KG1 (cell line): ENCODE results near the gene TAF11L2.
"Not testable (repeated sequence)": the region's sequence is repeated elsewhere in the genome, so short reads cannot be mapped to it uniquely, and the experiment has no call there.

ENCODE experiments used
- DNase-seq: peaks from one replicate; lab custom pipeline; 2025; lab: John Stamatoyannopoulos, UW

TAF11L2 gene

DNA sequence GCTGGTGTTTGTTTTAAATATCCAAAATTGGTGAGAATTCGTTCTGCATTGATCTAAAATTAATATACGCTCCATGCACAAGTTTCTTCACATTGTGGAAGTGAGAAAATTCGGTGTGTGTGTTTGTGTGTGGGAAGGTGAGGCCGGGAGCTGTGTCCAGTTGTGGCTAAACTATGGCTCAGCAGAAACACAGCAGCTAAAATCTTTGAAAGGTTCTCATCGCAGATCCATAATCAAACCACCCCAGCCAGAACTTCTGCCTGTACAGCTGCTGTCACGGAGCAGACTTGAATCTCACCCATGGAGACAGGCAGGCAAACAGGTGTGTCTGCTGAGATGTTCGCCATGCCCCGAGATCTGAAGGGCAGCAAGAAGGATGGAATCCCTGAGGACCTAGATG, at the start of gene TAF11L2:
Gene TAF11L2, plus strand, starts transcription at position 301 of the 400 bp plus-strand sequence.
- DNase-seq, result not testable (repeated sequence)

DNA sequence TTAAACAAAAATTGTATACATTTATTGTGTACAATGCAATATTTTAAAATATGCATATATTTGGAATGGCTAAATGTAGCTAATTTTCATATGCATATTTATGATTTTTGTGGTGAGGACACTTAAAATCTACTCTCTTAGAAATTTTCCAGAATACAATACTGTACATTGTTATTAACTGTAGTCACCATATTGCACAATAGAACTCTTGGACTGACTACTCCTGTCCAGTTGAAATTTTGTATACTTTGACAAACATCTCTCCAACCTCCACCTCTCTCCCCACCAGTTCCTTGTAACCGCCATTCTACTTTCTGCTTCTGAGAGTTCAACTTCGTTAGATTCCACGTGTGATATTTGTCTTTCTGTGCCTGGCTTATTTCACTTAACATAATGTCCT, 49.2 kb upstream of the TAF11L2 start:
- DNase-seq, result no peak

DNA sequence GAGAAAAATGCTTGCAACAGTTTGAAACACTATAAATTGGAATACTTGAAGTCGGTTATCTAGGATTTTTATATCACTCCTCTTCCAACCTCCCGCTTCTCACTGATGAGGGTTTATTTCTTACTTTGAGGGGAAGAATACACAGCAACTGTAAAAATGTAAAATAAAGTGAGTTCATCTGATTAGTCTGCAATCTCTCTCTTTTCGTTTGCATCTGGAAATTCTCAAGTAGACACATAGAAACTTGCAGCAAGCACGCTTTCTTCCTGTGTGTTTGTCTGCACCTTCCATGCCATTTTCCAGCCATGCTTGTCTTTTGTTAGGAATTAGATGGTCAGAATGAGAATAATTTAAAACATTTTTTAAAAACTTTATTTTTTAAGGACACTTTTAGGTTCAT, 45.1 kb upstream of the TAF11L2 start:
- no peak for DNase-seq

DNA sequence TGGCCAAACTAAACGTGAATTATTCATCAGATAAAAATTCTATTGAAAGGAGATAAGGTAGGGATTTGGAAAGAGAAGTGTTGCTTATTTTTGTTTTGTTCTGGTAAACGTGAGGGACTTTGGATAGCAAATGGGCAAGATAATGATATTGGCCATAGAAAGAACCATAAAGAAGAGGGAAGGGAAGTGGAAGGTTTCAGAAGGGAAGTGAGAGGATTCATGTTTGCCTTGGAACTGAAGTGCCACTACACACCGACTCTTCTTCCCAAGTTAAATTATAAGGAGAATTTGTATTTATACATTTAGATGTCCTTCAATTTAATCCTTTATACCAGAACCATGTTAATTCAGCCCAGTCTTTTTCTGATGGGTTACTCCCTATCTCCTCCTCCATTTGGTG, 42.1 kb upstream of the TAF11L2 start:
- DNase-seq, result no peak

DNA sequence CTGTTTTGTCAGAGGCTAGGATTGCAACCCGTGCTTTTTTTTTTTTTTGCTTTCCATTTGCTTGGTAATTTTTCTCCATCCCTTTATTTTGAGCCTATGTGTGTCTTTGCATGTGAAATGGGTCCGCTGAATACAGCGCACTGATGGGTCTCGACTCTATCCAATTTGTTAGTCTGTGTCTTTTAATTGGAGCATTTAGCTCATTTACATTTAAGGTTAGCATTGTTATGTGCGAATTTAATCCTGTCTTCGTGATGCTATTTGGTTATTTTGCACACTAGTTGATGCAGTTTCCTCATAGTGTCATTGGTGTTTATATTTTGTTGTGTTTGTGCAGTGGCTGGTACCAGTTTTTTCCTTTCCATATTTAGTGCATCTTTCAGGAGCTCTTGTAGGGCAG, 36.2 kb upstream of the TAF11L2 start:
- DNase-seq, result no peak

DNA sequence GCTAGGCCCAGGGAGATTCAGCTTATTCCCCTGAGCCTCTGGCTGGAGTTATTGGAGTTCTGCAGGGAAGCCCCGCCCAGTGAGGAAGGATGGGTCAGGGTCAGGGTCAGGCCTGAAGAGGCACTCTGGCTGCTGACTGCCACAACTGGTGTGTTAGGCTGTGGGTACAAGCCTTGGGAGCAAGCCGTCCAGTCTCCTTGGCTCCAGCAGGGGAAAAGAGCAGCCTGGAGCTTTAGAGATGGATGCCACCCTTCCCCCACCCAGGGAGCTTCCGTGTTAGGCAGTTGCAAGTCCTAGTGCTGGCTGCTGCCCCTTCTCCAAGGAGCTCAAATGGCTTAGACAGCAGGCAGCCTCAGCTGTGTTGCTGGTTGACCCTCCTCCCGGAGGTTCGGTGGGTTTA, 34.4 kb upstream of the TAF11L2 start:
- no peak for DNase-seq

DNA sequence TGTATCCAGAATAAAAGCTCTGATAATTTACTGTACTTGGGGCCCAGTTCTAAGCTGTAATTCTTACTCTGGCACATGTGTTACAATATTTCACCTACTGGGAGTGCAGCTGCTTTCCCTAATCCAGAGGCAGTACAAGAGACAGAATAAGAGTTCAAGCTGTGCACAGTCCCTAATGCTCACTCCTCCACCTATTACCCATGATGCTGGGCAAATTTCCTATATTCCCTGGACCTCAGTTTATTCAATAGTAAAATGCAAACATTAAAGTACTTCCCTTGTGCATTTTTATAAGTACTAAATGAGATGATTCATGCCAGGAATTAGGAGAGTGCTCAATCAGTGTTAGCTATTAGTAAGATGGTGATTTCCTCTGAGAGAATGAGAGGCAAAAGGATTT, 28.0 kb upstream of the TAF11L2 start:
- DNase-seq, result no peak

DNA sequence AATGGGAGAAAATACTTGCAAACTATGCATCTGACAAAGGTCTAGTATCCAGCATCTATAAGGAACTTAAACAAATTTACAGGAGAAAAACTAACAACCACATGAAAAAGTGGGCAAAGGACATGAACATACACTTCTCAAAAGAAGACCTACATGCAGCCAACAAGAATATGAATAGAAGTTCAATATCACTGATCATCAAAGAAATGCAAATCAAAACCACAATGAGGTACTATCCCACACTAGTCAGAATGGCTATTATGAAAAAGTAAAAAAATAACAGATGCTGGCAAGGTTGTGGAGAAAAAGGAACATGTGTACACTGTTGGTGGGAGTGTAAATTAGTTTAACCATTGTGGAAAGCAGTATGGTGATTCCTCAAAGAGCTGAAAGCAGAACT, 23.0 kb upstream of the TAF11L2 start:
- not testable (repeated sequence) for DNase-seq

DNA sequence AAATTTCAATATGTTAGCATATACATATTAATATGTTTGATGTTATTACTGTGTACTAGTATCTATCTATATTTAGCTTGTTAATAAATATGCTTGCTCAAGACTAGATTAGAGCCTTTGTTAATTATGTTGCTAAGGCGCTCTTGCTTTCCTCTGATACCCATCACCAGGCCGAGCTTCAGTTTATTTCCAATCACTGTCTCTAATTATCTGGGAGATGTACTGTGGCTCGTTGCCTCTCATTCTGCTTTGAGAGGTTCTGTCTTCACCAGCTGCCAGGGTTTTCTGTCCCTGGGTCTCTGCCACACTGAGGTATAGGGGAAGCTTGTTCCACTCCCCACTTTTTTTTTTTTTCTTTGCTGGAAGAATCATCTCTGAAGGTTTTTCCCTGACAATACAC, 21.0 kb upstream of the TAF11L2 start:
- DNase-seq, result no peak

DNA sequence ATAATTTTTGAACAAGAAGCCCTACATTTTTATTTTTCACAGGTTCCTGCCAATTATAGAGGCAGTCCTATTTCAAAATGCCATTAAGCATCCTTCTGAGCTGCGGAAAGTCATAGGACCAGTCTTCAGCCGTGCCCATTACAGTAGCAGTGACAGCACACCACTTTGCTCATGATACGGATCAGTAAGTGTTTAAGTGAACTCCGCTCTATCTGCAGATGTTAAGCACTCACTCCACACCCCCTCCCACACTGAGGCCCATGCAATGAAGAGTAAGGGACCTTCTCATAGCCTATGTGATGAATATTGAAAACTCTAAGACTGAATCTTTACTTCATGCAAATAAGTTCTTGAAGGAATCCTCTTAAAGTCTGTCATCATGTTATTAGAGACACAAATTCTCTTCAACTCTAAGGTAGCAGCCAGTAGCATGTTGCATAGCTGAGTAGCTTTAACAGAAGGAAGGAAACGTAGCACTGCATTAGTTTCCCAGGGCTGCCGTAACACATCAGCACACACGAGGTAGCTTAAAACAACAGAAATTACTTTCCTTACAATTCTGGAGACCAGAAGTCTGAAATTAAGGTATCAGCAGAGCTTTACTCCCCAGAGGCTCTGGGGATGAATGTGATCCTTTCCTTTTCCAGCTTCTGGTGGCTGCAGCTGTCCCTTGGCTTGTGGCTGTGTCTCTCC, 20.3 kb upstream of the TAF11L2 start:
- no peak for DNase-seq

DNA sequence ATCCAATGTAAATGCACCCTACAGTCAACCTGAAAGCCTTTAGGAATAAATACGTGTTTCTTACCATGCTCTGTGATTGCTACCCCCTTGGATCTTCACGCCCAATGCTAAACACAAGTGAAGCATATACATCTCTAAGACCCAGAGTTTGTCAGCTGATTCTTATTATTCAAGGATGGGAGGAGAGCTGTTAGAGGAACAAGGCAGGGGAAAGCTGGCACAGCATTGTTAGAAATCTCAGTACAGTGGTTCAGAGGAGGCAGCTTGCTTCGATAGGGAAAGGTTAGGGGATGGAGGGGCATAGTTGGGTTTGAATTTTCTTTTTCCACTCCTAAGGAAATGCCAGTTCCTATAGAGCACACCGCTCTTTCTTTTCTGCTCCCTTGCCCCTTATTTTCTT, 16.7 kb upstream of the TAF11L2 start:
- DNase-seq, result no peak

DNA sequence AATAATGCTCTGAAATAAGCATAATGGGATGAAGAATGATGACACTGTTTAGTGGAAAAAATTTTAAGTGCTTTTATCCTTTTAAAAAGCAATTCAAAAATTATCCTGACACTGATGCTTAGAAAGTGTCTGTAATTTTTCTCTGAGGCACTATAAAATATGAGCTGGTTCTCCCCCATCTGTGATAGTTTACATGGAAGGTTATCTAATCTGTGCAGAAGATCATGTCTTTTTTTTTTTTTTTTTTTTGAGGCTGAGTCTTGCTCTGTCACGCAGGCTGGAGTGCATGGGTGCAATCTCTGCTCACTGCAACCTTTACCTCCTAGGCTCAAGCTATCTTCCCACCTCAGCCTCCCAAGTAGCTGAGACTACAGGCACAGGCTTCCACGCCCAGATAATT, 15.2 kb upstream of the TAF11L2 start:
- no peak for DNase-seq

DNA sequence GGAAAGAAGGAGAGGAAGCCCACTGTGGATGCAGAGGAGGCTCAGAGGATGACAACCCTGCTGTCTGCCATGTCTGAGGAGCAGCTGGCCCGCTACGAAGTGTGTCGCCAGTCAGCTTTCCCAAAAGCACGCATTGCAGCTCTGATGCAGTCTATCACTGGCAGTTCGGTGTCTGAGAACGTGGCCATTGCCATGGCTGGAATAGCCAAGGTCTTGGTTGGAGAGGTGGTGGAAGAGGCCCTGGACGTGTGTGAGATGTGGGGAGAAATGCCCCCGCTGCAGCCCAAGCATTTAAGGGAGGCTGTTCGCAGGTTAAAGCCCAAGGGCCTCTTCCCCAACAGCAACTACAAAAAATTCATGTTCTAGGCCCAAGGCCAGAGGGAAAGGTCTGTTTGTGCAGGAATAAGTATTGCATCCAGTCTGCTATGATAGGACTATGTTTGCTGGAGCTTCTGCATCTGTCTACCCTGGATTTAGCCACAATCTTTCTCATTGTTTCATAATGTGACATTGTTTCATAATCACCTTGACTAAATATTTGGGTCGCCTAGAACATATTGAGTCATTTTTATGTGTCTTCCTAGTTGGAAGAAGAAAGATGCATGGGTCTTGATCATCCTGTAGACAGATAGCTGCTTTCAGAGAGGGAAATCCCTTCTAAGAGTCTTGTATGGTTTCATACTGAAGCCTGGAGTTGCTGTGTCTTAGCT, 11.4 kb upstream of the TAF11L2 start:
- not testable (repeated sequence) for DNase-seq

DNA sequence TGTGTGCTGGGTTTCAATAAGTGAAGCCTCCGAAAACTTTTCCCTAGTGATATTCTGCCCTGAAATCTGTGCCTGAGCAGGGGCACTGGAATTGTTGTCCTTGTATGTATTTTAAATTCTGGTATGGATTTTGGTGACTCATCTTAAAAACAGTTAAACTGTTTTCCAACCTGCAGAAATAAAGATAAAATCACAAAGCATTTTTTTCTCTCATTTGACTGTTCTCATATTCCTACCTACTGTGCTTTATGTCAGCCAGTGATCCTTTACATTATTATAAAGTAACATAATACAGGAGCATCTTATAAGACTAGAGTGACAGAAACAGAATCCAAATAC, 10.9 kb upstream of the TAF11L2 start:
- DNase-seq, result no peak

DNA sequence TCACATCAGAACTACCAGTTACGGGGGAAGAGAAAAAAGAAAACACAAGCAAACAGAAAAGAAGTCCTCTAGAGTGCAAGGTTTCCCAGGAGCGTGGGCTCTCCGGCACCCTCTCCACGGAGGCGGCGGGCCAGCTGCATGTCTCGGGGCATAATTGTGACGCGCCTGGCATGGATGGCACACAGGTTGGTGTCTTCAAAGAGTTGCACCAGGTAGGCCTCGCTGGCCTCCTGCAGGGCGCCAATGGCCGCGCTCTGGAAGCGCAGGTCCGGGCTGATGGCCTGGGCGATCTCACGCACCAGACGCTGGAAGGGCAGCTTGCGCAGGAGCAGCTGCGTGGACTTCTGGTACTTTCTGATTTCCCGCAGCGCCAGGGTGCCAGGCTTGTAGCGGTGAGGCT, 6.8 kb upstream of the TAF11L2 start:
- not testable (repeated sequence) for DNase-seq

DNA sequence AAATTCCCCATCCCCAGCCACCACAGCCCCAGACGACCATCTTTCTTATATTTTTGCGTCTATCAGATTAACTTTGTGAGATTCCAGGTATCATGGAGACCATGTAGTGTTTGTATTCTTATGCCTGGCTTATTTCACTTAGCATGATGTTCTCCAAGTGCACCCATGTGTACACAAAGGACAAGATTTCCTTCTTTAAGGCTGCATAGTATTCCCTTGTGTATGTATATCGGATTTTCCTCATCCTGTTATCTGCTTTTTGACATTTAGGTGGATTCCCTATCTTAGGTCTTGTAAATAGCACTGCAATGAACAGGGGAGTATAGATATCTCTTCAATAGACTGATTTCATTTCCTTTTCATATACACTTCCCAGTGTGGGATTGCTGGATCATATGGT, 5.3 kb upstream of the TAF11L2 start:
- DNase-seq, result no peak

DNA sequence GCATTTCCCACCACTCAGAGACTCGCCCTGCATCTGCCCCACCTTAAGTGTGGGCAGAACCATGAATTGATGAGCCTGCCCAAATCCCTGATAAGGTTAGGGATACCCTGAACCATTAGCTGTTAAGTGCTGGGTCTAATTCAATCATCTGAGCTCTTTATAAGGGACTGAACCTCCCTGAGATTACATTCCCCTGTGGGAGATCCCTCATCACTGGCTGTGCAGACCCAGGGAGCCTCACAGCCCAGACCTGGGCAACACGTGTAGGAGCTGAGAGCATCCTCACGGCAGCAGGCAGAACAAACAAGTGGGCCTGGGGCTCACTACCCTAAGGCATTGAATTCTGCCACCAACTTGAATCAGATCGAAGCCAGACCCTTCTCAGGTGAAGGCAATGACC, 585 bp upstream of the TAF11L2 start:
- DNase-seq, result no peak

DNA sequence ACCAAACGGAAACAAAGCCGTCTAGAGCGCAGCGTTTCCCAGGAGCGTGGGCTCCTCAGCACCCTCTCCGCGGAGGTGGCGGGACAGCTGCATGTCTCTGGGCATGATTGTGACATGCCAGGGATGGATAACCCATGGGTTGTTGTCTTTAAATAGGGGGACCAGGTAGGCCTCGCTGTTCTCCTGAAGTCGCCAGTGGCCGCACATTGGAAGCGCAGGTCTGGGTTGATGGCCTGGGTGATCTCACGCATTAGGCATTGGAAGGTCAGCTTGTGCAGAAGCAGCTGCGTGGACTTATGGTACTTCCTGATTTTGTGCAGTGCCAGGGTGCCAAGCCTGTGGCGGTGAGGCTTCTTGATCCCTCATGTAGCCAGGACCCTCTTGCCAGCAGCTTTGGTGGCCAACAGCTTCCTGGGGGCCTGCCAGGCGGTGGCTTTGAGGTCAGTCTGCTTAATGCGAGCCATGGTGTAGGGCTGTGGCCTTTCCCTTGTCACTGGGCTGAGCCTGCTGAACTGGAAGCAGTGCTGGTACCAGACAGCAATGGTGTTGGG, 13.8 kb downstream of the TAF11L2 start:
- DNase-seq, result no peak

DNA sequence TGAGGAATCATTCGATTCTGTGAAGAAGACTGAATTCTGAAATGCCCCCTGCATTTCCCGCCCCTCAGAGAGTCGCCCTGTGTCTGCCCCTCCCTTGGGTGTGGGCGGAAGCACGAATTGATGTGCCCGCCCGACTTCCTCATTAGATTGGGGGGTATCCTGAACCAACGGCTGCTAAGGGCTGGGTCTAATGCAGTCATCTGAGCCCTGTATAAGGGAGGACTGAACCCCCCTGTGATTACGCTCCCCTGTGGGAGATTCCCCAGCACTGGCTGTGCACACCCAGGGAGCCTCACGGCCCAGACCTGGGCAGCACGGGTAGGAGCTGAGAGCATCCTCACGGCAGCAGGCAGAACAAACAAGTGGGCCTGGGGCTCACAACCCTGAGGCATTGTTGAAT, 19.5 kb downstream of the TAF11L2 start:
- DNase-seq, result not testable (repeated sequence)

DNA sequence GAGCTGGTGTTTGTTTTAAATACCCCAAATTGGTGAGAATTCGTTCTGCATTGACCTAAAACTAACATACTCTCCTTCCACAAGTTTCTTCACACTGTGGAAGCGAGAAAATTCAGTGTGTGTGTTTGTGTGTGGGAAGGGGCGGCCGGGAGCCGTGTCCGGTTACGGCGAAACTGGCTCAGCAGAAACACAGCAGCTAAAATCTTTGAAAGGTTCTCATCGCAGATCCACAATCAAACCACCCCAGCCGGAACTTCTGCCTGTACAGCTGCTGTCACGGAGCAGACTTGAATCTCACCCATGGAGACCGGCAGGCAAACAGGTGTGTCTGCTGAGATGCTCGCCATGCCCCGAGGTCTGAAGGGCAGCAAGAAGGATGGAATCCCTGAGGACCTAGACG, 20.0 kb downstream of the TAF11L2 start, which contains the start of gene TAF11L3:
Gene TAF11L3, plus strand, starts transcription at position 301 of the 400 bp plus-strand sequence.
- not testable (repeated sequence) for DNase-seq

DNA sequence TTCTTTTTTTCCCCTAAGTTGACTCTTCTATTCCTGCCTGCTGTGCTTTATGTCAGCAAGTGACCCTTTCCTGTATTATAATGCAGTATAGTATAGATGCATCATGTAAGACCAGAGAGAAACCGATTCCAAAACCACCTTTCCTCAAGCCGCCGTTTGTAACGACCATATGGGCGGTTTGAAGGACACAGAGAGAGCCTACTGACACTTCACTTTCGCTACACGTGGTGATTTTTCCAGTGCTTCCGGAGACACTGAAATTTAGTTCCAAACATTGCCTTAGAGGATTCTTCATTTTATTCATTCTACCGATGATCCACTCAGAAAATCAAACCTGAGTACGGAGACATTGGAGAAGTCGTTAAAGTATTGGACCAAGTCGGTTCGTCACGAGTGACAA, 21.5 kb downstream of the TAF11L2 start:
- not testable (repeated sequence) for DNase-seq

DNA sequence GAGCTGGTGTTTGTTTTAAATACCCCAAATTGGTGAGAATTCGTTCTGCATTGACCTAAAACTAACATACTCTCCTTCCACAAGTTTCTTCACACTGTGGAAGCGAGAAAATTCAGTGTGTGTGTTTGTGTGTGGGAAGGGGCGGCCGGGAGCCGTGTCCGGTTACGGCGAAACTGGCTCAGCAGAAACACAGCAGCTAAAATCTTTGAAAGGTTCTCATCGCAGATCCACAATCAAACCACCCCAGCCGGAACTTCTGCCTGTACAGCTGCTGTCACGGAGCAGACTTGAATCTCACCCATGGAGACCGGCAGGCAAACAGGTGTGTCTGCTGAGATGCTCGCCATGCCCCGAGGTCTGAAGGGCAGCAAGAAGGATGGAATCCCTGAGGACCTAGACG, 23.5 kb downstream of the TAF11L2 start, which contains the start of gene TAF11L4:
Gene TAF11L4, plus strand, starts transcription at position 301 of the 400 bp plus-strand sequence.
- DNase-seq, result not testable (repeated sequence)

DNA sequence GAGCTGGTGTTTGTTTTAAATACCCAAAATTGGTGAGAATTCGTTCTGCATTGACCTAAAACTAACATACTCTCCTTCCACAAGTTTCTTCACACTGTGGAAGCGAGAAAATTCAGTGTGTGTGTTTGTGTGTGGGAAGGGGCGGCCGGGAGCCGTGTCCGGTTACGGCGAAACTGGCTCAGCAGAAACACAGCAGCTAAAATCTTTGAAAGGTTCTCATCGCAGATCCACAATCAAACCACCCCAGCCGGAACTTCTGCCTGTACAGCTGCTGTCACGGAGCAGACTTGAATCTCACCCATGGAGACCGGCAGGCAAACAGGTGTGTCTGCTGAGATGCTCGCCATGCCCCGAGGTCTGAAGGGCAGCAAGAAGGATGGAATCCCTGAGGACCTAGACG, 26.9 kb downstream of the TAF11L2 start, which contains the start of gene TAF11L5:
Gene TAF11L5, plus strand, starts transcription at position 301 of the 400 bp plus-strand sequence.
- not testable (repeated sequence) for DNase-seq
